Fibroblast of peridontal ligament (primary cell): ENCODE measurements around the gene CDCP2.
A peak's percentile ranks its signal among the peaks of the same experiment; 100 is the strongest.
"Not testable (repeated sequence)": the region's sequence is repeated elsewhere in the genome, so short reads cannot be mapped to it uniquely, and the experiment has no call there.

Experiments used
- DNase-seq: peaks from one replicate; pipeline ENCODE4 v3.0.0-alpha.2; 2010; ENCODE audit errors: extremely low read depth

Gene CDCP2

DNA sequence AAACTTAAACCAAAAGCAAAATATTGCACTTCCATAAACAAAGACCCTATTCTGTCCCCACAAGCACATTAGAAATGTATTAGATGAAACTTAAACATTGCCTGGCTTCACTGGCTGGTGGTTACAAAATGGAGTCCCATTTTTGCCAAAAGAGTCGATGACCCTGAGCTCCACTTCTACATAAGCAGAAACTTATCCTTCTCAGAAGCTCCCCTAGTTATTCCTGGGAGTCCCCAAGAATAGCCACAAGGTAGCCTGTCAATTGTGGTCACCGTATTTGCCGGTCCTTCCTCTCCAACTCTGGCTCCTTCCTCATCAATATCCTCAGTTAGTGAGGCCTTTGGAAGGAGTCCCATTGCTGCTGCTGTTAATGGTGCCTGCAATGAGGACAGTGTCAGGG, 37.3 kb downstream of the CDCP2 start:
- DNase-seq: no peak

DNA sequence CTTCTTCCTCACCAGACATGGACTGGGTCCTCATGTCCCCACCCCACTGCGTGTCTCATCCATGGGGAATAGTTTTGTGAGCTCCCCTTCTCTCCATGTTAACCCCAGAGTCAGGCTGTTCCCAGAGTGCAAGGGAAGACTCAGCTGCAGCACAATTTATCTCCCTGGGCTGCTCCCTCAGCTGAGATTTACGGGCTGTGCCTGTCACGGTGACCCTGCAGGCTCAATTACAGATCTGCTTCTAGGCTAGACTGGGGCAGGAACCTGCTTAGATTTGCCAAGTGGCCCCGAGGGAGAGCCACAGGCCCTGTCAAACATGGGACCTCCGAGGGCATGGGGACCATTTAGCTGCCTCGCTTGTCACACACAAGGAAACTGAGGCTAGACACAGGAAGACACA, 37.8 kb downstream of the CDCP2 start:
- DNase-seq: no peak

GRCh38 chr1:54114001-54114400, 38.8 kb downstream of the CDCP2 start:
- DNase-seq: no peak

GRCh38 chr1:54112705-54113368, 40.0 kb downstream of the CDCP2 start:
- DNase-seq: no peak

DNA sequence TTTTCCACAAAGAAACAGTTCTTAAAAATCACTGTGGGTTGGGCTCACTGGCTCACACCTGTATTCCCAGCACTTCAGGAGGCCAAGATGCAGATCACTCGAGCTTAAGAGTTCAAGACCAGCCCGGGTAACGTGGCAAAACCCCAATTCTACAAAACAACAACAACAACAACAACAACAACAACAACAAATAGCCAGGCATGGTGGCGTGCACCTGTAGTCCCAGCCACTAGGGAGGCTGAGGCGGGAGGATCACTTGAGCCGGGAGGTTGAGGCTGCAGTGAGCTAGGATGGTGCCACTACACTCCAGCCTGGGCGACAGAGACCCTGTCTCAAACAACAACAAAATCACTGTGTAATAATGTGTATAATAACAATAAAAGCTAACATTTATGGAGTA, 40.8 kb downstream of the CDCP2 start:
- no peak for DNase-seq

- DNase-seq: no peak
Measured at GRCh38 chr1:54111624-54112023, 41.2 kb downstream of the CDCP2 start.

DNA sequence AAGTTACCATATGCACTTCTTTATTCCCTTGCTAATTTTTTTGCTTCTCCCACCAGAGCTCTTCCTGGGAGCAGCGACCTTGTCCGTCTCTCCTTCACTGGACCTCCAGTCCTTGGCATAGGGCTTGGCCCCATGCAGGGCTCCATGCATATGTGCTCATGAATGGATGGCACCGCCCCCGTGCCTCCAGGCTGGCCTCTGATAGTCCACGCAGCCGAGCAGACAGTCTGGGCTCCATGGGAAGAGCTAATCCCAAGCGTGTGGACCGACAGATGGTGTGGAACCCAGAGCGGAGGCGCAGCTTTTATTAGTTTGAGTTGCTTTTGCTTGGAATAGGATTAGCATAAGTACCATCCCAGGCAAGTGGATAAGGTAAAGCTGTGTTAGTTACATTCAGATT, 41.8 kb downstream of the CDCP2 start:
- DNase-seq: no peak

DNA sequence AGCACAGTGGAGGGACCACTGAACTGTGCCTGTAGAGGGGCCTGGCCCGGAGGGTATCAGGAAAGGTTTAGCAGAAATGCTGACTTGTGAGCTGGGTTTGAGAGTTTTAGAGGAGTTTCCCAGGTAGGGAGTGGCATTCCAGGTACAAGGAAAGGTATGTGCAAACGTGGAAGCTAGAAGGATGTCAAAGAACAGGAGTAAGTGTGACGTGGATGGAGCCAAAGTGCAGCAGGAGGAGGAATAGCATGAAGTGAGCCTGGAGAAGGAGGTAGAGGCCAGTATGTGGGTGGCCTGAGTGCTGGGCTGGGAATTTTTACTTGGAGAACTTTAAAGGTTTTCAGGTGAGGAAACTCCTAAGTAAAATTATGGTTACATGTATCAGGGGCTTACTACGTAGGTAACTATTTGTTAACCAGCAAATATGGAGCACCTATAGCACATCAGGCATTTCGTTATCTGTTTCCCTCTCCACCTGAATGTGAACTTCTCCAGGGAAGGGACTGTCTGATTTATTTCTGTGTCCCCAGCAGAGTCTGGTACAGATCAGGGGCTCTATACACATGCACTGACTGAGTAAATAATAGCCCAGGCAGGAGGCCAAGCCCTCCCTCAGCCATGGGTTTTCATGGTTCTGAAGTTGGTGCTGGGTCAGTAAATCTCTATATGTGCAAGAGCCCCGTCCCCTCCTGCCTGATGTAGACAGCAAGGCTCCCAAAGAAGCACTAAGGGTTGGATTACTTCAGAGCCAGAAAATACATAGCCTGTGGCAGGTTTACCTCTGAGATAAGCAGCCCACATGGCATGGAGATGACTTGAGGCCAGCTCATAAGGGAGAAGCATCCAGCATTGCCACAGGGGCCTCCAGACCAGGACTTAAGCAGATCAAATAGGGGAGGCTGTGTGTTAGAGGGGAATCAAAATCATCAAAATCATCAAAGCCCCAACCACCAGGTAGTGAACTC, 43.4 kb downstream of the CDCP2 start:
- no peak for DNase-seq

DNA sequence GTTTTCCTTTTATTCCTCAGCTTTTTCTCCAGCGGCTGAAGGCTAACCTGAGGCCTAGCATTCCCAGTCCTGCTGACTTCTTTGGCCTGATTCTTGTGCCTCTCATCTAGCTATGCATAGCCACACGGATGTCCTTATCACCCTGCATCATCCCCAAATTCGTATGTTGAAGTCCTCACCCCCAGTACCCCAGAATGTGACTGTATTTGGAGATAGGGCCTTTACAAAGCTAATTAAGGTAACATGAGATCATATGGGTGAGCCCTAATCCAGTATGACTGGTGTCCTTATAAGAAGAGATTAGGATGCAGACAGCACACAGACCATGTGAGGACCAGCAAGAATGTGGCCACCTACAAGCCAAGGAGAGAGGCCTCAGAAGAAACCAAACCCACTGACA, 44.6 kb downstream of the CDCP2 start:
- DNase-seq: no peak

DNA sequence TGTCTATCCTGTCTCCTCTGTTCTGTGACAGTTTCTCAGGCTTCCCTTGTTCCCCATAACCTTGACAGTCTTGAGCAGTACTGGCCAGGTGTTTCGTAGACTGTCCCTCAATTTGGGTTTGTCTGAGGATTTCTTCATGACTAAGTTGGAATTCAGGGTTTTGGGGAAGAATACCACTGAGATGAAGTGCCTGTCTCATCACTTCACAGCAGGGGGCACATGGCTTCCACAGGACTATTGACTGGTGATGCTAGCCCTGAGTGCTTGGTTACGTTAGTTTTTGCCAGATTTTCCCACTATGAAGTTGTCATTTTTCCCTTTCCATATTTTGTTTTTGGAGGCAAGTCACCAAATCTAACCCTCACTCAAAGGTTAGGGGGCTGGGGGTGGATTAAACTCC, 45.7 kb downstream of the CDCP2 start:
- DNase-seq: peak; percentile 48

GRCh38 chr1:54105736-54106269, 47.0 kb downstream of the CDCP2 start:
- no peak for DNase-seq

GRCh38 chr1:54105080-54105479, 47.7 kb downstream of the CDCP2 start:
- DNase-seq: no peak

DNA sequence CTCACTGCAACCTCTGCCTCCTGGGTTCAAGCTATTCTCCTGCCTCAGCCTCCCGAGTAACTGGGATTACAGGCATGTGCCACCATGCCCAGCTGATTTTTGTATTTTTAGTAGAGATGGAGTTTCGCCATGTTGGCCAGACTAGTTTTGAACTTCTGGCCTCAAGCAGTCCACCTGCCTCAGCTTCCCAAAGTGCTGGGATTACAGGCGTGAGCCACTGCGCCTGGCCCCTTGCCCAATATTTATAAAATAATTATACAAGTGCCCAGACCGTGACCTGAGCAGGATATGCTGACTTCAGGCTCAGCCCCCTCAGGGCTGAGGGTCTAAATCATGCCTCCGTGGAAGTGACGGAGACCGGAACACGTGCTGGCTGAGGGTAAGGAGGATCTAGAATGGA, 48.2 kb downstream of the CDCP2 start:
- not testable (repeated sequence) for DNase-seq

GRCh38 chr1:54103414-54103813, 49.4 kb downstream of the CDCP2 start:
- no peak for DNase-seq

GRCh38 chr1:54100500-54100899, 52.3 kb downstream of the CDCP2 start:
- no peak for DNase-seq

- no peak for DNase-seq
Measured at GRCh38 chr1:54099061-54099610, 53.7 kb downstream of the CDCP2 start.

- no peak for DNase-seq
Measured at GRCh38 chr1:54096877-54097240, 55.9 kb downstream of the CDCP2 start.

GRCh38 chr1:54096227-54096876, 56.4 kb downstream of the CDCP2 start:
- DNase-seq: no peak

GRCh38 chr1:54095546-54096226, 57.1 kb downstream of the CDCP2 start:
- no peak for DNase-seq

- not testable (repeated sequence) for DNase-seq
Measured at GRCh38 chr1:54094730-54095105, 58.1 kb downstream of the CDCP2 start.

DNA sequence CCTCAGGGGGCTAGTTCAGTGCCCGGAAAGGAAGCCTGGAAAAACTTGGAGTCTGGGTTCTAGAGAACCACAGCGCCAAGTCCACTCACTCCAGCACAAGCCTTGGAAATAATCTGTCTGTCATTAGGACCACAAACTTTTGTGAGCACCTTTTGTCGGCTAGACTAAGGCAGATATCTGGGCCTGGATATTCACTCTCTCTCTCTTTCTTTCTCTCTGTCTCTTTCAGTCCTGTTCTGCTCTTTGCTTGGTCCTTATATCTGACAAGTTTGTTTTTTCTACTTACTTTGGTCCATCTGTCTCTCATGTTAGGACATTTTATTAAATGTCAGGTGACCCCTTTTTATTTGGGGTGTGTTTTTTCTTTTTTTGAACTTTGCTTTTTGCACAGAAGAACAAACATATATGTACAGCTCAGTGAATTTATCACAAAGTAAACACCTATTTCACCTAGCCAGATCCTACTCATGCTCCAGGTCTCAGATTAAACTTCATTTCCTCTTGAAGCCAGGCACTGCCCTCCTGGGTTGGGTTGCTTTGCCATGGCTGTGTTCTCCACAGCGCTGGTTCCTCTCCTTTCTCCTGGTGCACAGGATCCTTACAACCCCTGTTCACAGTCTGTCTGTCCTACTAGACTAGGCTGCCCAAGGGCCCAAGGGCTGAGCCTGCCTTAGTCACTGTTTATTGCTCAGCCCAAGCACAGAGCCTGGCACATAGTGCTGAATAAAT, 58.6 kb downstream of the CDCP2 start:
- DNase-seq: no peak
